K562 (cell line): ENCODE data around the gene CHD3. TPM values are rescaled to one million over a fixed set of nuclear protein-coding genes. Genes with fewer than 3 reads are reported as not detected.

Experiments
- ARID1B ChIP-seq: fragments of 450-650 bp; IDR thresholded peaks from 2 replicates; pipeline ENCODE4 v1.6.1; 2016; ENCODE audit warnings: antibody characterized with exemption, mild to moderate bottlenecking, inconsistent platforms
- CREM ChIP-seq: IDR thresholded peaks from 2 replicates; pipeline ENCODE4 v1.6.1; 2014; ENCODE audit warnings: antibody characterized with exemption, low read depth
- EGR1 ChIP-seq: fragments of 450-650 bp; conservative IDR thresholded peaks from 2 replicates; pipeline ENCODE4 v1.6.1; 2017; ENCODE audit warnings: mild to moderate bottlenecking
- FOSL1 ChIP-seq: fragments of 200-800 bp; sonication (Bioruptor generic); conservative IDR thresholded peaks from 2 replicates; pipeline ENCODE4 v1.6.1; 2016; ENCODE audit warnings: missing genetic modification characterization, missing compliant biosample characterization
- HDAC1 ChIP-seq, 2 experiments: fragments of 450-650 bp; IDR thresholded peaks; 2 replicates each; pipeline ENCODE4 v1.6.1; 2016 to 2017; ENCODE audit warnings: inconsistent platforms in 1 of 2, mild to moderate bottlenecking in 1 of 2, moderate library complexity in 1 of 2
- HEY1 ChIP-seq: fragments of 250-450 bp; sonication (Bioruptor Pico); IDR thresholded peaks from 2 replicates; pipeline ENCODE4 v1.5.0; 2020; ENCODE audit warnings: mild to moderate bottlenecking, moderate library complexity, borderline replicate concordance
- HMG20A ChIP-seq: fragments of 450-650 bp; formaldehyde crosslinking; conservative IDR thresholded peaks from 2 replicates; pipeline ENCODE4 v1.4.0; 2020; ENCODE audit warnings: mild to moderate bottlenecking, mixed read lengths
- JUNB ChIP-seq: fragments of 450-650 bp; formaldehyde crosslinking; conservative IDR thresholded peaks from 2 replicates; pipeline ENCODE4 v1.4.0; 2020; ENCODE audit warnings: mild to moderate bottlenecking
- MAFG ChIP-seq: fragments of 450-650 bp; conservative IDR thresholded peaks from 2 replicates; pipeline ENCODE4 v1.6.1; 2016; ENCODE audit warnings: missing genetic modification characterization, missing compliant biosample characterization
- MYC ChIP-seq, 2 experiments: fragments of 250-450 bp in 1 of 2; sonication (Bioruptor Pico) in 1 of 2; IDR thresholded peaks; 2 replicates each; pipeline versions ENCODE4 v1.5.1 to v1.6.1; 2012 to 2021; ENCODE audit warnings: low read depth in 2 of 2, borderline replicate concordance in 1 of 2, improper control_type of control experiment in 1 of 2, low read length in 1 of 2, mild to moderate bottlenecking in 1 of 2, moderate library complexity in 1 of 2
- NEUROD1 ChIP-seq: fragments of 150-350 bp; IDR thresholded peaks from 2 replicates; pipeline ENCODE4 v1.6.1; 2014; ENCODE audit warnings: borderline replicate concordance, low read length, low read depth; ENCODE audit not compliant: partially characterized antibody
- RAD21 ChIP-seq, 2 experiments: fragments of 250-450 bp in 1 of 2; fragments of 450-650 bp in 1 of 2; sonication (Bioruptor Pico) in 1 of 2; formaldehyde crosslinking in 1 of 2; IDR thresholded peaks in 1 of 2; conservative IDR thresholded peaks in 1 of 2; 2 replicates each; pipeline versions ENCODE4 v1.4.0 to v1.8.0; 2020 to 2022; ENCODE audit warnings: mild to moderate bottlenecking in 2 of 2, moderate library complexity in 1 of 2
- SIN3A ChIP-seq, 2 experiments: fragments of 150-350 bp in 1 of 2; IDR thresholded peaks; 2 replicates each; pipeline ENCODE4 v1.6.1; 2011 to 2016; ENCODE audit warnings: borderline replicate concordance in 2 of 2, low read depth in 2 of 2, low read length in 2 of 2, mild to moderate bottlenecking in 2 of 2, moderate library complexity in 2 of 2; ENCODE audit not compliant: control insufficient read depth in 1 of 2
- TAF1 ChIP-seq: IDR thresholded peaks from 2 replicates; pipeline ENCODE4 v1.6.1; 2011; ENCODE audit warnings: mild to moderate bottlenecking, low read length, moderate library complexity; ENCODE audit not compliant: insufficient read depth, control insufficient read depth, severe bottlenecking; ENCODE audit errors: extremely low read depth
- U2AF2 ChIP-seq: fragments of 200-400 bp; formaldehyde crosslinking; optimal IDR thresholded peaks from 2 replicates; pipeline ENCODE3; 2017; ENCODE audit warnings: low read depth, mild to moderate bottlenecking, low read length
- ZBTB7A ChIP-seq: IDR thresholded peaks from 2 replicates; pipeline ENCODE4 v1.6.1; 2011; ENCODE audit warnings: low read depth, mild to moderate bottlenecking, low read length, moderate library complexity, borderline replicate concordance; ENCODE audit not compliant: control insufficient read depth
- ZFP1 ChIP-seq: fragments of 450-650 bp; formaldehyde crosslinking; IDR thresholded peaks from 2 replicates; pipeline ENCODE4 v1.4.0; 2020; ENCODE audit warnings: mild to moderate bottlenecking, mixed read lengths
- ZNF444 ChIP-seq: fragments of 250-450 bp; sonication (Bioruptor Pico); IDR thresholded peaks from 2 replicates; pipeline ENCODE4 v1.4.0; 2020; ENCODE audit warnings: mild to moderate bottlenecking, moderate library complexity
- polyA plus RNA-seq, 8 experiments: library from polyadenylated mRNA; depleted of rRNA in 4 of 8; stranded (reverse) in 5 of 8; unstranded in 3 of 8; fragments of >200 nt; fragmentation: Nextera tagmentation in 2 of 8; fragmentation: Illumina TruSeq in 1 of 8; extraction: Ambion mirVana in 2 of 8; extraction: Trizol in 1 of 8; gene quantifications; 2 replicates each; pipeline versions ENCODE4 v1.2.1 to v1.2.3, GENCODE V29; 2011 to 2014; ENCODE audit warnings: inconsistent platforms in 1 of 8, missing spikeins in 1 of 8
- total RNA-seq, 7 experiments: library from RNA; depleted of rRNA in 6 of 7; stranded (reverse); fragments of >200 nt in 6 of 7; fragmentation: Illumina TruSeq in 2 of 7; extraction: Trizol in 2 of 7; gene quantifications; 2 replicates each; pipeline versions ENCODE4 v1.2.1 to v1.2.3, GENCODE V29; 2011 to 2021; ENCODE audit warnings: low replicate concordance in 1 of 7
- TF ChIP-seq, protein P1 (sequence below): sonication (generic); formaldehyde crosslinking; IDR thresholded peaks from 2 replicates; pipeline ENCODE4 v1.9.0; 2022; ENCODE audit warnings: mild to moderate bottlenecking, missing genetic modification reagents
- TF ChIP-seq, protein P2 (sequence below): fragments of 450-650 bp; IDR thresholded peaks from 2 replicates; pipeline ENCODE4 v1.6.1; 2016; ENCODE audit warnings: borderline replicate concordance
- TF ChIP-seq, protein P3 (sequence below): fragments of 250-450 bp; sonication (Bioruptor Pico); IDR thresholded peaks from 2 replicates; pipeline ENCODE4 v1.5.0; 2021
- TF ChIP-seq, protein P4 (sequence below): fragments of 450-650 bp; IDR thresholded peaks from 2 replicates; pipeline ENCODE4 v1.6.1; 2016

CHD3 gene
- total and polyA plus RNA-seq, 9 of the 15 experiments (the other 6 are each of a cell fraction or from before 2014, with no cell fraction given) = 0.39 to 38.2 (median 21.2) TPM

DNA sequence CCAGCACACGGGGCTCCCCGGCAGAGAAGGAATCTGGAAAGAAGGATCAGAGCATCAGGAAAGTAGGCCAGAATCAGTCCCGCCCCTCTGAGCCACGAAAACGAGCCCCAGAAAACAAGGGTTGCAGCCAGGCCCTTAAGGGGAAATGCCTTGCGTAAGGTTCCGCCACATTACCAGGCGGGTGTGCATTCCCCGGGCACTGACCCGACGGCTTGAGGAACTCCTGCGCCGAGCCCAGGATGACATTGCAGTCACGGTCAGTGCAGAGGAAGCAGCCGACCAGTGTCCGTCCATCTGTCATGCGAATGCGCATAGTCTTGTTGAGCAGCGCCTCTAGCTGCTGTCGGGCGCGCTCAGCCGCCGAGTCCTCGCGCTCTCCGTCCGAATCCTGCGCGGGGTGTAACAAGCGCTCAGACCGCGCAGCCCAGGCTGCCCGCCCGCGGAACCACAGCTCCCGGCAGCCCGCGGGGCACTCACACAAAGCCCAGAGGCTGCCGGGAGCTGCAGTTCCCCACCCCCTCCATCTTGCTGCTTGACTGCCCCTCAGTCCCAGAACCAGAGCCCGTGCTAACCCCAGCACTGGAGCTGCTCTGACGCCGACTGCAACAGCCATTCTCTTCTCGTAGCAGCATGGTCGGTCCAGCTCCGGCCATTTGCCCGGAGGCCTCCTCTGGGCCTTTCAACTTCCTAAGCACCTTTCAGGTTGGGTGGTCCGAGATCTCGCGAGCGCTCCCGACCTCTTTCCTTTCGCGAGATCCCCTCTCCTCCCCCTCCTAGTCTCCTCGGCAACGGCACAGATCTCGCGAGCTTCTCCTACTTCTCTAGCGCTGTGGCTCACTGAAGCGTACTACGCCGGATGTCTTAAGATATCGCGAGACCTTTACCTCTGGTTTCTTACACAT lies 31.5 kb upstream of the CHD3 start, which contains the start of gene NAA38 (continued):
- no peak for TF ChIP-seq HMG20A (CRISPR knock-in tag)
- no peak for TF ChIP-seq U2AF2
- TF ChIP-seq, protein P1, sequence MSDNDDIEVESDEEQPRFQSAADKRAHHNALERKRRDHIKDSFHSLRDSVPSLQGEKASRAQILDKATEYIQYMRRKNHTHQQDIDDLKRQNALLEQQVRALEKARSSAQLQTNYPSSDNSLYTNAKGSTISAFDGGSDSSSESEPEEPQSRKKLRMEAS (CRISPR knock-in tag) = 0 out of 2 replicates have a peak, but pooled peaks have one; percentile 36
- no peak for TF ChIP-seq ZNF444 (CRISPR knock-in tag)
- TF ChIP-seq HEY1 = no peak
- no peak for TF ChIP-seq JUNB
- peak; percentile 36 to 63 for TF ChIP-seq RAD21 (CRISPR knock-in tag; conservative IDR thresholded peaks at IDR 0.05 in 1 of 2, IDR thresholded peaks at IDR 0.05 in 1 of 2)
- peak; percentile 54 for TF ChIP-seq EGR1
- peak in 1 of 2 experiments; percentile 44; a peak in 1 of 4 replicates for TF ChIP-seq SIN3A (IDR thresholded peaks at IDR 0.05; ENCODE audit: borderline replicate concordance in 2 of 2, control insufficient read depth in 1 of 2, low read depth in 2 of 2, low read length in 2 of 2)
- peak; percentile 68; the same call in 1 of the 2 replicates for TF ChIP-seq ZBTB7A
- TF ChIP-seq MYC (IDR thresholded peaks at IDR 0.05; ENCODE audit: low read depth, low read length) = peak; percentile 66
- TF ChIP-seq MYC (CRISPR knock-in tag; IDR thresholded peaks at IDR 0.05; ENCODE audit: borderline replicate concordance, low read depth) = no peak
- TF ChIP-seq, protein P2, sequence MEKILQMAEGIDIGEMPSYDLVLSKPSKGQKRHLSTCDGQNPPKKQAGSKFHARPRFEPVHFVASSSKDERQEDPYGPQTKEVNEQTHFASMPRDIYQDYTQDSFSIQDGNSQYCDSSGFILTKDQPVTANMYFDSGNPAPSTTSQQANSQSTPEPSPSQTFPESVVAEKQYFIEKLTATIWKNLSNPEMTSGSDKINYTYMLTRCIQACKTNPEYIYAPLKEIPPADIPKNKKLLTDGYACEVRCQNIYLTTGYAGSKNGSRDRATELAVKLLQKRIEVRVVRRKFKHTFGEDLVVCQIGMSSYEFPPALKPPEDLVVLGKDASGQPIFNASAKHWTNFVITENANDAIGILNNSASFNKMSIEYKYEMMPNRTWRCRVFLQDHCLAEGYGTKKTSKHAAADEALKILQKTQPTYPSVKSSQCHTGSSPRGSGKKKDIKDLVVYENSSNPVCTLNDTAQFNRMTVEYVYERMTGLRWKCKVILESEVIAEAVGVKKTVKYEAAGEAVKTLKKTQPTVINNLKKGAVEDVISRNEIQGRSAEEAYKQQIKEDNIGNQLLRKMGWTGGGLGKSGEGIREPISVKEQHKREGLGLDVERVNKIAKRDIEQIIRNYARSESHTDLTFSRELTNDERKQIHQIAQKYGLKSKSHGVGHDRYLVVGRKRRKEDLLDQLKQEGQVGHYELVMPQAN = peak; percentile 57; the same call in 1 of the 2 replicates
- TF ChIP-seq, protein P3, sequence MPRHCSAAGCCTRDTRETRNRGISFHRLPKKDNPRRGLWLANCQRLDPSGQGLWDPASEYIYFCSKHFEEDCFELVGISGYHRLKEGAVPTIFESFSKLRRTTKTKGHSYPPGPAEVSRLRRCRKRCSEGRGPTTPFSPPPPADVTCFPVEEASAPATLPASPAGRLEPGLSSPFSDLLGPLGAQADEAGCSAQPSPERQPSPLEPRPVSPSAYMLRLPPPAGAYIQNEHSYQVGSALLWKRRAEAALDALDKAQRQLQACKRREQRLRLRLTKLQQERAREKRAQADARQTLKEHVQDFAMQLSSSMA (CRISPR knock-in tag) = peak; percentile 15; the same call in 1 of the 2 replicates
- TF ChIP-seq ARID1B = peak; percentile 19; the same call in 1 of the 2 replicates
- no peak for TF ChIP-seq ZFP1 (CRISPR knock-in tag)
- TF ChIP-seq MAFG (tag) = 0 out of 2 replicates have a peak, but pooled peaks have one; percentile 29
- peak; percentile 79 for TF ChIP-seq NEUROD1
- peak; percentile 39; the same call in 1 of the 2 replicates for TF ChIP-seq FOSL1 (tag)
- no peak for TF ChIP-seq TAF1
- TF ChIP-seq HDAC1 (IDR thresholded peaks at IDR 0.05) = peak in 1 of 2 experiments; percentile 49; a peak in 1 of 4 replicates
- peak; percentile 82 for TF ChIP-seq CREM
- TF ChIP-seq, protein P4, sequence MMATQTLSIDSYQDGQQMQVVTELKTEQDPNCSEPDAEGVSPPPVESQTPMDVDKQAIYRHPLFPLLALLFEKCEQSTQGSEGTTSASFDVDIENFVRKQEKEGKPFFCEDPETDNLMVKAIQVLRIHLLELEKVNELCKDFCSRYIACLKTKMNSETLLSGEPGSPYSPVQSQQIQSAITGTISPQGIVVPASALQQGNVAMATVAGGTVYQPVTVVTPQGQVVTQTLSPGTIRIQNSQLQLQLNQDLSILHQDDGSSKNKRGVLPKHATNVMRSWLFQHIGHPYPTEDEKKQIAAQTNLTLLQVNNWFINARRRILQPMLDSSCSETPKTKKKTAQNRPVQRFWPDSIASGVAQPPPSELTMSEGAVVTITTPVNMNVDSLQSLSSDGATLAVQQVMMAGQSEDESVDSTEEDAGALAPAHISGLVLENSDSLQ = peak; percentile 71; the same call in 1 of the 2 replicates
